Neural cell (in vitro differentiated cells): Measurements from ENCODE around the gene KLF17. TPM values are rescaled to one million over a fixed set of nuclear protein-coding genes. Genes with fewer than 3 reads are reported as not detected.
"Not testable (repeated sequence)": the region's sequence is repeated elsewhere in the genome, so short reads cannot be mapped to it uniquely, and the experiment has no call there.

Experiments
- H2AFZ ChIP-seq: fragments of 200-600, 300-800 bp; sonication (generic), shearing (Covaris generic); 2 replicates; pipeline ENCODE4 v1.6.0; 2014; ENCODE audit warnings: low read depth, mild to moderate bottlenecking, antibody characterized with exemption, low read length, moderate library complexity
- H3F3A ChIP-seq: fragments of 200-600 bp; shearing (Covaris generic); 2 replicates; pipeline ENCODE4 v1.6.1; 2016; ENCODE audit warnings: mild to moderate bottlenecking, moderate library complexity, mixed read lengths, antibody characterized with exemption, low read length; ENCODE audit not compliant: insufficient read depth, poor library complexity, severe bottlenecking
- H3K27ac ChIP-seq: fragments of 200-600, 300-800 bp; sonication (generic), shearing (Covaris generic); 2 replicates; pipeline ENCODE4 v1.5.1; 2014; ENCODE audit warnings: mild to moderate bottlenecking, low read length, moderate library complexity
- H3K27me3 ChIP-seq: fragments of 300-800, 200-600 bp; sonication (generic), shearing (Covaris generic); 2 replicates; pipeline ENCODE4 v1.6.0; 2014; ENCODE audit warnings: mild to moderate bottlenecking, low read depth, low read length, moderate library complexity; ENCODE audit not compliant: insufficient read depth
- H3K36me3 ChIP-seq: fragments of 300-800, 200-600 bp; sonication (generic), shearing (Covaris generic); 2 replicates; pipeline ENCODE4 v1.5.1; 2014; ENCODE audit warnings: mild to moderate bottlenecking, antibody characterized with exemption, low read length, moderate library complexity; ENCODE audit not compliant: insufficient read depth
- H3K4me2 ChIP-seq: fragments of 300-800, 200-600 bp; sonication (generic), shearing (Covaris generic); 2 replicates; pipeline ENCODE4 v1.6.0; 2014; ENCODE audit warnings: mild to moderate bottlenecking, low read length
- H3K4me3 ChIP-seq: fragments of 300-800, 200-600 bp; sonication (generic), shearing (Covaris generic); 2 replicates; pipeline ENCODE4 v1.5.1; 2014; ENCODE audit warnings: mild to moderate bottlenecking, low read length, moderate library complexity
- H3K79me2 ChIP-seq: fragments of 200-600 bp; shearing (Covaris generic); replicated peaks from 2 replicates; pipeline ENCODE4 v1.6.0; 2014; ENCODE audit warnings: mild to moderate bottlenecking, low read length, moderate library complexity; ENCODE audit not compliant: insufficient read depth
- H3K9ac ChIP-seq: fragments of 300-800, 200-600 bp; sonication (generic), shearing (Covaris generic); 2 replicates; pipeline ENCODE4 v1.6.1; 2016; ENCODE audit warnings: mild to moderate bottlenecking, low read length, mixed read lengths
- H3K9me2 ChIP-seq: fragments of 200-600 bp; shearing (Covaris generic); 2 replicates; pipeline ENCODE4 v1.6.1; 2016; ENCODE audit warnings: mild to moderate bottlenecking, low read length, mixed read lengths; ENCODE audit not compliant: insufficient read depth
- H3K9me3 ChIP-seq: fragments of 200-600, 300-800 bp; sonication (generic), shearing (Covaris generic); 2 replicates; pipeline ENCODE4 v1.6.1; 2016; ENCODE audit warnings: mild to moderate bottlenecking, mixed run types, low read length, moderate library complexity, mixed read lengths
- H4K20me1 ChIP-seq: fragments of 200-600 bp; shearing (Covaris generic); 2 replicates; pipeline ENCODE4 v1.6.1; 2016; ENCODE audit warnings: mild to moderate bottlenecking, mixed run types; ENCODE audit not compliant: insufficient read depth
- CTCF ChIP-seq: fragments of 450-650 bp; IDR thresholded peaks from 2 replicates; pipeline ENCODE4 v1.5.1; 2014; ENCODE audit warnings: antibody characterized with exemption, mild to moderate bottlenecking, moderate library complexity; ENCODE audit not compliant: poor library complexity, severe bottlenecking
- EP300 ChIP-seq: fragments of 450-650 bp; conservative IDR thresholded peaks from 2 replicates; pipeline ENCODE4 v1.6.1; 2014; ENCODE audit warnings: antibody characterized with exemption, mild to moderate bottlenecking, moderate library complexity; ENCODE audit not compliant: poor library complexity, severe bottlenecking
- EZH2 ChIP-seq: fragments of 200-600, 300-800 bp; shearing (Covaris generic), sonication (generic); IDR thresholded peaks from 2 replicates; pipeline ENCODE4 v1.6.1; 2014; ENCODE audit warnings: antibody characterized with exemption, low read length, borderline replicate concordance, mild to moderate bottlenecking; ENCODE audit not compliant: insufficient read depth, poor library complexity, severe bottlenecking
- MXI1 ChIP-seq: fragments of 450-650 bp; conservative IDR thresholded peaks from 2 replicates; pipeline ENCODE4 v1.6.1; 2014; ENCODE audit warnings: antibody characterized with exemption, mild to moderate bottlenecking; ENCODE audit not compliant: poor library complexity, severe bottlenecking
- POLR2AphosphoS5 ChIP-seq: IDR thresholded peaks from 2 replicates; pipeline ENCODE4 v1.6.1; 2012
- RAD21 ChIP-seq: fragments of 450-650 bp; conservative IDR thresholded peaks from 2 replicates; pipeline ENCODE4 v1.6.1; 2014; ENCODE audit warnings: antibody characterized with exemption, mild to moderate bottlenecking, moderate library complexity
- REST ChIP-seq: IDR thresholded peaks from 2 replicates; pipeline ENCODE4 v1.6.1; 2012; ENCODE audit warnings: borderline replicate concordance
- SMC3 ChIP-seq: fragments of 450-650 bp; conservative IDR thresholded peaks from 2 replicates; pipeline ENCODE4 v1.6.1; 2014; ENCODE audit warnings: antibody characterized with exemption, mild to moderate bottlenecking, moderate library complexity; ENCODE audit not compliant: poor library complexity
- TAF1 ChIP-seq: IDR thresholded peaks from 2 replicates; pipeline ENCODE4 v1.6.1; 2012; ENCODE audit warnings: low read depth
- polyA plus RNA-seq: library from polyadenylated mRNA; depleted of rRNA; stranded (reverse); fragments of >200 nt; gene quantifications from 2 replicates; pipeline ENCODE4 v1.2.3, GENCODE V29; 2014

Gene KLF17
- polyA plus RNA-seq, 1 donor from 2014 or later = not detected

- Histone ChIP-seq H3K36me3 (no peaks in the 10 kb centered on the region), H3K4me2 (no peak overlapping the region)
- TF ChIP-seq TAF1 (no peak), EP300 (no peak), RAD21 (no peak), SMC3 (no peak), CTCF (no peak), EZH2 (no peak), MXI1 (no peak), REST (no peak), POLR2AphosphoS5 (no peak)
Observed at GRCh38 chr1:44135886-44136285, 17.3 kb downstream of the KLF17 start.

GRCh38 chr1:44138239-44138638, 19.6 kb downstream of the KLF17 start:
- H3K79me2 ChIP-seq = no peaks in the 10 kb centered on the region
- no peaks in the 10 kb centered on the region for H4K20me1 ChIP-seq
- TF ChIP-seq REST (no peak), MXI1 (no peak), EP300 (no peak), TAF1 (no peak), EZH2 (no peak), SMC3 (no peak), POLR2AphosphoS5 (no peak), RAD21 (no peak), CTCF (no peak)
- no peaks in the 10 kb centered on the region for H3K36me3 ChIP-seq
- no peak overlapping the region for H3K27ac ChIP-seq
- no peak overlapping the region for H3K4me2 ChIP-seq
- H2AFZ ChIP-seq = no peak overlapping the region
- H3K9ac ChIP-seq = no peak overlapping the region
- no peaks in the 10 kb centered on the region for H3K9me2 ChIP-seq
- no peak overlapping the region for H3K4me3 ChIP-seq
- no peaks in the 10 kb centered on the region for H3F3A ChIP-seq
- no peaks in the 10 kb centered on the region for H3K27me3 ChIP-seq
- H3K9me3 ChIP-seq = no peaks in the 10 kb centered on the region

More at GRCh38 chr1:44135886-44136285, 17.3 kb downstream of the KLF17 start:
- Histone ChIP-seq H4K20me1 (no peaks in the 10 kb centered on the region), H3K27ac (no peak overlapping the region), H3K9ac (no peak overlapping the region), H3K9me2 (no peaks in the 10 kb centered on the region), H3F3A (no peaks in the 10 kb centered on the region), H3K4me3 (no peak overlapping the region), H3K9me3 (no peaks in the 10 kb centered on the region), H3K79me2 (no peaks in the 10 kb centered on the region), H2AFZ (no peak overlapping the region), H3K27me3 (no peaks in the 10 kb centered on the region)

- H3K4me3 ChIP-seq, H3K4me2 ChIP-seq, H3K9me2 ChIP-seq, H3K27me3 ChIP-seq, H3F3A ChIP-seq, H3K9ac ChIP-seq, H4K20me1 ChIP-seq, H3K9me3 ChIP-seq, H3K36me3 ChIP-seq, H3K79me2 ChIP-seq, H3K27ac ChIP-seq, H2AFZ ChIP-seq: not testable (repeated sequence)
Observed at GRCh38 chr1:44139565-44139964, 20.9 kb downstream of the KLF17 start.
